Esophagus squamous epithelium (tissue), 4 donors: Measurements from ENCODE around the gene SLC25A13.

Source experiments
- CTCF ChIP-seq, 6 experiments: fragments of 450-650 bp in 4 of 6; fragments of 200-600 bp in 2 of 6; sonication (generic) in 2 of 6; IDR thresholded peaks; one replicate each; pipeline ENCODE4 v1.5.1; 2016 to 2019; ENCODE audit warnings: antibody characterized with exemption in 6 of 6, mild to moderate bottlenecking in 4 of 6, moderate library complexity in 4 of 6
- POLR2A ChIP-seq, 4 donors: fragments of 450-650 bp; IDR thresholded peaks; one replicate each; pipeline ENCODE4 v1.6.1; 2017; ENCODE audit warnings: antibody characterized with exemption in 4 of 4, mild to moderate bottlenecking in 4 of 4, moderate library complexity in 3 of 4

GRCh38 chr7:96144260-96144526 lies 177.7 kb downstream of the SLC25A13 start:
- TF ChIP-seq CTCF (IDR thresholded peaks at IDR 0.05) (no peak), POLR2A (IDR thresholded peaks at IDR 0.05) (no peak)
